Retina (tissue), 1 donor: ENCODE data around the gene STATH.
A peak's percentile ranks its signal among the peaks of the same experiment; 100 is the strongest.
"Not testable (repeated sequence)": the region's sequence is repeated elsewhere in the genome, so short reads cannot be mapped to it uniquely, and the experiment has no call there.

Experiments
- DNase-seq: peaks from one replicate; pipeline ENCODE4 v3.0.0-alpha.2; 2016

STATH gene, protein sequence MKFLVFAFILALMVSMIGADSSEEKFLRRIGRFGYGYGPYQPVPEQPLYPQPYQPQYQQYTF

DNA sequence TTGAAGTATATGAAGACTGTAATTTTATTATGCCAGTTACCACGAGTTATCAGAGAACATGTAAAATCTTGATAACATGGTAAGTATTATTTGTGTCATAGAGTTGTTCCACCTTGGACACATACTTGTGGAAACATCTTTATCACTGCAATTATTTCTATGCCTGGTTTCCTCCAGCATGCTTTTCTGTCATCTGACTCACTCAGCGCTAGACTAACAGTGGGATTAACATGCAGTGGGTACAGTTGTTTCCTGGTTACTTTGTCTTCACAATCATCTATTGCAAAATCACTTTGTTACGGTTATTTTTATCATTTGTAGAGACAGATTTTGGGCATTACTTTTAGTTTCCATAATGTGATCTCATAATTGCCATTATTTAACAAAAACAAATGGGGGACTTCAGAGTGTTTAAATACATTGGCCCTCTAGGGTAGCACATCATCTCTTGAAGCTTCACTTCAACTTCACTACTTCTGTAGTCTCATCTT, at the start of gene STATH:
Gene STATH, plus strand, starts transcription at position 441 of the 491 bp plus-strand sequence. CDS start 2,472 bp downstream, outside the sequence.
- no peak for DNase-seq

DNA sequence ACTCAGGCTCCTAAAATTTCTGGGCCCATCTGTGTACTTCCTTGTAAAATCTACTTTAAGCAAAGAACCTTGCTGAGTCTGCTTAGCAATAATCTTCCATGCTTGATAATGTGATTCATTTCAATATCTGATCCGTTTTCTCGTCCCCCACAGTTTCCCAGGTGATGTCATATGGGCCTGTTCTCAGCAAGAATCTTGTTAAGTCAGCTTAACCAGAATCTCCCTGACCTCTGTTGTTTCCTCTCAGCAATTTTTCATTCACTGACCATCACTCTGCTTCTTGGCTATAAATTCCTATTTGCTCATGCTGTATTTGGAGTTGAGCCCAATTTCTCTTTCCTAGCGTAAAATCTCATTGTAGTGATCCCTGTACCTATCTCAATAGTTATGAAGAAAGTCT, 44.2 kb upstream of the STATH start:
- DNase-seq: no peak

DNA sequence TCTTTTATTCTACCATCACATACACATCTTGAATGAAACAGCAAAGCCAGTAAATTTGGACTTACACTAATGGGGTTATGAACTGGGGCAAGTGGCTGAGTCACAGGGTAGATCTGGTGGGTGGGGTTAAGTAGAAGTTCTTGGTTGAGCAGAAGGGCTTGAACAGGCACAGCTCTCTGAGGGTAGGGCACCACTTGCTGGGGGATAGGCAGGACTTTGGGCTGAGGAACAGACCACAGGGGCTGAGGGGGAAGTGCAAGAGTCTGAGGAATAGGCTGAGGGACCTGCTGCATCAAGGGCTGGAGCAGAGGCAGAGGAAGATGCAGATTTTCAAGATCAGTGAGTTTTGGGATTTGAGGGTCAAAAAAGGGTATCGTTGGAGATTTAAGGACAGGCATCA, 38.6 kb upstream of the STATH start:
- DNase-seq: no peak

DNA sequence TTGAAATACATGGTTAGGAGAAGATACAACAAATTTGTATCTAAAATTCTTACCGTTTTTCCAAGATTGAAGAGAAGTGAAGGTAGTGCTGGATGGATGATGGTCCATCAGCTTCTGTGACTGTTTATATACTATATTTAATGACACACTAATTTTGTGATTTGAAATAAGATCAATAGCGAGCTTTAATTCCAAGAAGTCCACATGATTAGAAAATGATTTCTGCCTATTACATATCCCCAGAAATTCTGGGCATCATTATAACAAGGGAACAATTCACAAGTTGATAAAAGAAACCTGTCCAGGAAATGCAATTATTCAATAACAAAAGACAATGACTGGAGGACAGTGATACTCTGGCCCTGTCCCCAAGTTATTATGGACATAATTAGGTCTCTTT, 30.1 kb upstream of the STATH start, which contains the start of gene CSN2:
Gene CSN2, minus strand, starts transcription at position 101 of the 400 bp plus-strand sequence. CDS start 4,733 bp downstream, outside the sequence.
- DNase-seq: no peak

DNA sequence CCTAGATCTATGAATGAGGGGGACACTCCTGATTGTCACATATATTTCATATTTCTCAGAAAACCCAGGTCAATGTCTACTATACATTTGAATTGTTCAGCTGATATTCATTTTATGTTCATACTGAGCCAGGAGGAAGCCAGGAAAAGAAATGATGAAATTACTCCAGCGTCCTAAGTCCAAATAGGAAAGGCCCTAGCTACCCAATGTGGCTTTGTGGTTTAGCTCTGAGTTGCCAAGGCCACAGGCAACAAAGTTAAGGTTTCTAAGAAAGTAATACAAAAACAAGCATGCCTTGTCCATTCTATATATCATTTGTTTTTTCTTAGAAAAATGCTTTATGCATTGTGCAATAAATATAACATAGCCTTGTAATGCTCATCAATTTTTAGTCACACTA, 25.7 kb upstream of the STATH start:
- DNase-seq: no peak

DNA sequence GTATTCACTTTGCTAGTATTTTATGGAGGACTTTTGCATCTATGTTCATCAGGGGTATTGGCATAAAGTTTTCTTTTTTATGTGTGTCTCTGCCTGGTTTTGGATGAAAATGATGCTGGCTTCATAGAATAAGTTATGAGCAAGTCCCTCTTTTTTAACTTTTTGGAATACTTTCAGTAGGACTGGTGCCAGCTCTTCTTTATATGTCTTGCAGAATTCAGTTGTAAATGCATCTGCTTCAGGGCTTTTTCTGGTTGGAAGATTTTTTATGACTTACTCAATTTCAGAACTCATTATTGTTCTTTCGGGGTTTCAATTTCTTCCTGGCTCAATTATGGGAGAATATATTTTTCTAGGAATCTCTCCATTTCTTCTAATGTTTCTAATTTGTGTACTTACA, 21.1 kb upstream of the STATH start:
- DNase-seq: no peak

DNA sequence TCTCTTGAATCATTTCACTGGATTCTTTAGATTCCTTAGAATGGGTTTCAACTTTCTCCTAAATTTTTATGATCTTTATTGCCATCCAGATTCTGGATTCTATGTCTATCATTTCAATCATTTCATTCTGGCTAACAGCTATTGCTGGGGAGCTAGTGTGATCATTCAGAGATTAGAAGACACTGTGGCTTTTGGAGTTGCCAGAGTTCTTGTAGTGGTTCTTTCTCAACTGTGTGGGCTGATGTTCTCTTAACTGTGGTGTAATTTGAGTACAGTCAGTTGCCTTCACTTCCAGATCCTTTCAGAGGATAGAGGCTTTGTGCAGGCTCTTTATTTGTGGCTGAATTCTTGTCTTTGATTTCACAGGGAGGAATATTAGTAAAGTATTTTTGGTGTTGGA, 18.2 kb upstream of the STATH start:
- DNase-seq: no peak

DNA sequence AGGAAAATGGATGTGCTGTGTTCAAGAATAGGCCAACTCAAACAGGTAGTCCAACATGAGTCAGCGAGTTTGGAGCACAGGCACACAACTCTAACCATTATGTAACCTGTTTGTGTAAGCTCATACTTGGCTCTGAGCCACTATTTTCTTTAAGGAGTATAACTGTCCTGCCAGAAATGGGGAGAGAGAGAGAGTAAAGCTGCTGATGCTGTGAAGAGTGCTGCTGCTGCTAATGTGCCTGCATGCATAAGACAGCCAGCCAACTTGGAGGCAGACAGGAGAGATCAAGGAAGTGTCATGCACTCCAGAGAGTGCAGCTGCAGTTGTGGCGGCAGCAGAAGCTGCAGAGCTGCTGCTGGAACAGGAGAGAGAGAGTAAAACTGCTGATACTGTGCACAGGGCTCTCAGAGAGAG, 11.7 kb upstream of the STATH start:
- peak; percentile 1 for DNase-seq

DNA sequence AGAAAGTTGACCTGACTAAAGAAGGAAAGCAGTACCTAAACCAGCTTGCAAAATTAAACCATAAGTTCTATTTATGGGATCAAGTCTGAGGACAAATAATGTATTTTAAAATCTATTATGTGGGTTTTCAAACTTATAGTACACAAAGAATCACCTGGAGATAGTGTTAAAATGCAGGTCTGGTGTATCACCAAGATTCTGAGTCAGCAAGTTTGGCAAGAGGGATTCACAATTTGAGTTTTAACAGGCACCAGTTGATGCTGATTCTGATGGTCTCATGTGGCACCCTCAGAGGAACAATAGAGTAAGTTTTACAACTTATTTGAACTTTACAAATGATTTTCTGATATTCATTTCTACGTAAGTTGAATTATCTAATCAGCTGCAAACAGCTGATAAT, 9.1 kb upstream of the STATH start:
- DNase-seq: no peak

DNA sequence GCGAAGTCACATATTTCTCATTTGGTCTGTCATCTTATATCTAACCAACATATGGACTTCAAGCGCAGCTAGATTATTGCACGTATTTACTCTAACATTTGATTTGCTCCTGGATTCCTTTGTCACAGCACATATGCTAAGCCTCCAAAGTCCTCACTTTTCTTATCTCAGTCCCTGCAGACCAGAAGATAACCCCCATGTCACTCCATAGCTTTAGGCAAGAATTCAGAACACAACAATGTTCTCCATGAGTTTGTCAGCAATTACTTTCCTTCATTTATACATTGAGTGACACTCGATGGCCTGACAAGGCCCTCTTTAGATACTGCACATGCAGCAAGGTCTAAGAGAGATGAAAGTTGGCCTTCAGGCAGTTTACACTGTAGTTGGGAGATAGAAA, 4.8 kb upstream of the STATH start:
- DNase-seq: no peak

DNA sequence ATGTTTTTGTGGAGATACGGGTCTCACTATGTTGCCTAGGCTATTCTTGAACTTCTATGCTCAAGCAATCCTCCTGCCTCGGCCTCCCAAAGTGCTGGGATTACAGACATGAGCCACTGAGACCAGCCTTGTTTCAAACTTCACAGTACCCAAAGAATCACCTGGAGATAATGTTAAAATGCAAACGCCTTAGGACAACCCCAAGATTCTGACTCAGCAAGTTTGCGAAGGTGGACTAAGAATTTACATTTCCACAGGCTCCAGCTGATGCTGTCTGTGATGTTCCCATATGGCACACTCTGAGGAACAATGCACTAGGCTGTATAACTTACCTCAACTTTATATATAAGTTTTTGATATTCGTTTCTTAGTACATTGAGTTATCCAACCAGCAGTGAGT, 984 bp upstream of the STATH start:
- DNase-seq: no peak

DNA sequence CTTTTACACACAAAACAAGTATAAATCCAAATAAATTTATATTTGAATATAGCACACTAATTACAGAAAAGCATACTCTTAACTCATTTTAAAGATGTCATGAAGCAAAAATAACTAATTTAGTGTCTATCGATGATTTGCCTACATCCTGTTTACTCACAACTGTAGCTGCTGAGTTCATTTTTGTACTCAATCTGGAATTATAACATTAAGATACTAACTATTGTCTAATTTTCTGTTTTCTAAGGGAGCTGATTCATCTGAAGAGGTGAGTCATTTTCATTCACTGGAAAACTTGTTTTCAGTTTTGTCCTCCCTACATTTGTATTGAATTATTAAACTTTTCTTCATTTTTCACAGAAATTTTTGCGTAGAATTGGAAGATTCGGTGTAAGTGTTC, 3.7 kb downstream of the STATH start:
- no peak for DNase-seq

DNA sequence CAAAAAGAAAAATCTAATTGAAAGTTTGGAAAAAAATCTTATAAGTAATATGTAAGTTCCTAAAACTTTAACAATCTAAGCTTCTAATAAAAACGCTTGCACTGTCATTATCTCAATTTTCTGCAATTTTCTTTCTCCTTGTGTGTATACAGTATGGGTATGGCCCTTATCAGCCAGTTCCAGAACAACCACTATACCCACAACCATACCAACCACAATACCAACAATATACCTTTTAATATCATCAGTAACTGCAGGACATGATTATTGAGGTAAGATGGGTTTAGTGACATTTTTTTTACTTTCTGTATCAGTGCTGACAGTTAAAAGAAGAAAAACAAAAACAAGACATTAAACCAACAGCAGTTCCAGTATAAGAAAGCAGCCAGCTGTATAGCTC, 4.9 kb downstream of the STATH start:
- no peak for DNase-seq

DNA sequence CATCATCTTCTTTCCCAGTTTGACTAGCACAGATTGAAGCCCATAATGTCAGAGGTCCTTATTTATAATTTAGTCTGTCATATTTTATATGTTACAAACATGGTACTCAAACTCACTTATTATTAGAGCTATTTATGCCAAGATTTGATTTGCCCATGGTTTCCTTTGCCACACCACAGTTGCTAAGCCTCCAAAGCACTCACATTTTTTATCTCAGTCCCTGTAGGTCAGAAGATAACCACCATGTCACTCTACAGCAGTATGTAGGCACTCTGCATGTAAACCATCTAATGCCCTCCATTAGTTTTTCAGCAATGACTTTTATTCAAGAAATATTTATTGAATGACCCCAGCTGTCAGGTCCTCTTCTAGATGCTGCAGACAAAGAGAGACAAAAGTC, 6.7 kb downstream of the STATH start:
- no peak for DNase-seq

DNA sequence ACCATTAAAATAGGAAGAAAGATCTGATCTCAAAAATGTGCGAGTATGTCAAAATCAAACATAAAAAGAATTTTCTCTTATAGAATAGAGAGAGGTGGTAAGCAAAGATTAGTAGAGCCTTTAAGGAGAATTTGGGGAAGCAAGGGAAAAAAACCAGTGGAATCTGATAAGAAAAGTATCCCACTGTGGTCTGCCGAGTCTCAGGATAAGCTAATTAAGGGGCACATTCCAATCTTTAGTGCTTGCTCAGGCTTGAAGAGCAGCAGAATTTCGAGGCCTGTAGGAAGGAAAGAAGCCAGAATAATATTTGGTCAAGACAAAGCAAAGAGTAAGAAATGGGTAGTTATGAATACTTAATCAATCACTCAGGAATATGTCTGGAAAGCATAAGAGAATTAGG, 13.0 kb downstream of the STATH start:
- DNase-seq: no peak

DNA sequence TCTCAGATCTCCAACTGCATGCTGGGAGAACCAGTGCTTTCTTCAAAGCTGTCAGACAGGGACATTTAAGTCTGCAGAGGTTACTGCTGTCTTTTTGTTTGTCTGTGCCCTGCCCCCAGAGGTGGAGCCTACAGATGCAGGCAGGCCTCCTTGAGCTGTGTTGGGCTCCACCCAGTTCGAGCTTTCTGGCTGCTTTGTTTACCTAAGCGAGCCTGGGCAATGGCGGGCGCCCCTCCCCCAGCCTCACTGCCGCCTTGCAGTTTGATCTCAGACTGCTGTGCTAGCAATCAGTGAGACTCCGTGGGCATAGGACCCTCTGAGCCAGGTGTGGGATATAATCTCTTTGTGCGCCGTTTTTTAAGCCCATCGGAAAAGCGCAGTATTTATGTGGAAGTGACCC, 23.2 kb downstream of the STATH start:
- DNase-seq: not testable (repeated sequence)

DNA sequence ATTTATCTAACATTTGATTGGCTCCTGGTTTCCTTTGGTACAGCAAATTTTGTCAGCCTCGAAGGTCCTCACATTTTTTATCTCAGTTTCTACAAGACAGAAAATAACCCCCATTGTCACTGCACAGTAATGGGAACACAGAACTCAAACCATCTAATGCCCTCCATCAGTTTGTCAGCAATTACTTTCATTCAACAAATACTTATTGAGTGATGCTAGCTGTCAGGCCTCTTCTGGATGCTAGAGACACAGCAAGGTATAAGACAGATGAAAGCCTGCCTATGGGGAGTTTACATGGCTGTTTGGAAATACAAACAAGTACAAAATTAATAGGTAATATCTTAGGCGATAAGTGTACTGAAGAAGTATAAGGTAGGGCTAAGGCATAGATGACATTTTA, 27.5 kb downstream of the STATH start:
- no peak for DNase-seq

DNA sequence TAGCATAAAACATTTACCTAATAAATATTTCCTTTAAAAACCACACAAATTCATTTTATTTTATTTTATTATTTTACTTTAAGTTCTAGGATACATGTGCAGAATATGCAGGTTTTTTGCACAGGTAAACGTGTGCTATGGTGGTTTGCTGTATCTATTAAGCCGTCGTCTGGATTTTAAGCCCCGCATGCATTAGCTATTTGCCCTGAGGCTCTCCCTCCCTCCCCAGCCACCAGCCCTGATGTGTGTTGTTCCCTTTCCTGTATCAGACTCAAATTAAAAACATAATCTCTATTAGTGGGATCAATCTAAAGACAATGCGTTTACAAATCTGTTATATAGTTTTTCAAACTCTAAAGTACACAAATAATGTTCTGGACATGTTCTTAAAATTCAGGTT, 31.2 kb downstream of the STATH start:
- no peak for DNase-seq

DNA sequence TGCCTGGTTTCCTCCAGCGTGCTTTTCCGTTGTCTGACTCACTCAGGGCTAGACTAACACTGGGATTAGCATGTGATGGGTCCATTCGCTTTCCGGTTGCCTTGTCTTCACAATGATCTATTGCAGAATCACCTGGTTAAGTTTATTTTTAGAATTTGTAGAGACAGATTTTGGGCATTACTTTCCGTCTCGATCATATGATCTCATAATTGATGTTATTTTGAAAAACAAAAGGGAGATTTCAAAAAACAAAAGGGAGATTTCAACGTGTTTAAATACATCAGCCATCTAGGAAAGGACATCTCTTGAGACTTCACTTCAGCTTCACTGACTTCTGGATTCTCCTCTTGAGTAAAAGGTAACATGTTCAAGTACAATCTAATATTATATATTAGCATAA, 32.4 kb downstream of the STATH start, which contains the start of gene HTN3:
Gene HTN3, plus strand, starts transcription at position 301 of the 400 bp plus-strand sequence. CDS start 2,282 bp downstream, outside the sequence.
- not testable (repeated sequence) for DNase-seq

DNA sequence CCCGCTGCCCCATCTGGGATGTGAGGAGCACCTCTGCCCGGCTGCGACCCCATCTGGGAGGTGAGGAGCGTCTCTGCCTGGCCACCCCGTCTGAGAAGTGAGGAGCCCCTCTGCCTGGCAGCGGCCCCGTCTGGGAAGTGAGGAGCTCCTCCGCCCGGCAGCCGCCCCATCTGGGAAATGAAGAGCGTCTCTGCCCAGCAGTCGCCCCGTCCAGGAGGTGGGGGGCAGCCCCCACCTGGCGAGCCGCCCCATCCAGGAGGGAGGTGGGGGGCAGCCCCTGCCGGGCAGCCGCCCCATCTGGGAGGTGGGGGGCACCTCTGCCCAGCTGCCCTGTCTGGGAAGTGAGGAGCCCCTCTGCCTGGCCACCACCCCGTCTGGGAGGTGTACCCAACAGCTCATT, 41.8 kb downstream of the STATH start:
- not testable (repeated sequence) for DNase-seq

DNA sequence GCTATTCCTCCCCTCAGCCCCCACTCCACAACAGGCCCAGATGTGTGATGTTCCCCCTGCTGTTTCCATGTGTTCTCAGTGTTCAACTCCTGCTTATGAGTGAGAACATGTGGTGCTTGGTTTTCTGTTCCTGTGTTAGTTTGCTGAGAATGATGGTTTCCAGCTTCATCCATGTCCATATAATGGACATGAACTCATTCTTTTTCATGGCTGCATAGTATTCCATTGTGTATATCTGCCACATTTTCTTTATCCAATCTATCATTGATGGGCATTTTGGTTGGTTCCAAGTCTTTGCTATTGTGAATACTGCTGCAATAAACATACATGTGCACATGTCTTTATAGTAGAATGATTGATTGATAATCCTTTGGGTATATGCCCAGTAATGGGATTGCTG, 44.2 kb downstream of the STATH start:
- not testable (repeated sequence) for DNase-seq

DNA sequence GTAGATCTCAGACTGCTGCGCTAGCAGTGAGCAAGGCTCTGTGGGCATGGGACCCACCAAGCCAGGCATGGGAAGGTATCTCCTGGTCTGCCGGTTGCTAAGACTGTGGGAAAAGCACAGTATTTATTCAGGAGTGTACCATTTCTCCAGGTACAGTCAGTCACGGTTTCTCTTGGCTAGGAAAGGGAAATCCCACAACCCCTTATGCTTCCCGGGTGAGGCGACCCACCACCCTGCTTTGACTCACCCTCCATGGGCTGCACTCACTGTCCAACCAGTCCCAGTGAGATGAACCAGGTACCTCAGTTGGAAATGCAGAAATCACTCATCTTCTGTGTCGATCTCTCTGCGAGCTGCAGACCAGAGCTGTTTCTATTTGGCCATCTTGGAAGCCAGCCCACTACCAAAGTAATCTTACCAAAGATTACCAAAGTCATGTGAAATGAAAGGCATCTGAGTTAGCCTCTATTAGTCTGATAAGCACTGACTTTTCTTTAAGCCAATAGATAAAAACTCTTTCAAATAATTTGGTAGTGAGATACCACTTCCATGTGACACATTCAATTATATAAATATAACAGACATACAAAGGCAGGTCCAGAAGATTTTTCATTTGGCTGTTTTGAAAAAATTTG, 46.0 kb downstream of the STATH start:
- no peak for DNase-seq

DNA sequence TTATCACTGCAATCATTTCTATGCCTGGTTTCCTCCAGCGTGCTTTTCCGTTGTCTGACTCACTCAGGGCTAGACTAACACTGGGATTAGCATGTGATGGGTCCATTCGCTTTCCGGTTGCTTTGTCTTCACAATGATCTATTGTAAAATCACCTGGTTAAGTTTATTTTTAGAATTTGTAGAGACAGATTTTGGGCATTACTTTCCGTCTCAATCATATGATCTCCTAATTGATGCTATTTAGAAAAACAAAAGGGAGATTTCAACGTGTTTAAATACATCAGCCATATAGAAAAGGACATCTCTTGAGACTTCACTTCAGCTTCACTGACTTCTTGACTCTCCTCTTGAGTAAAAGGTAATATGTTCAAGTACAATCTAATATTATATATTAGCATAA, 54.4 kb downstream of the STATH start, which contains the start of gene HTN1:
Gene HTN1, plus strand, starts transcription at position 301 of the 400 bp plus-strand sequence. CDS start 2,639 bp downstream, outside the sequence.
- DNase-seq: not testable (repeated sequence)
